Erythroblast (primary cell): ENCODE results near the gene TFDP2.

Source experiments
- GATA1 ChIP-seq: IDR thresholded peaks from 2 replicates; pipeline ENCODE4 v1.6.1; 2011; ENCODE audit warnings: low read depth, mild to moderate bottlenecking, control low read depth, low read length, moderate library complexity
- POLR2A ChIP-seq: IDR thresholded peaks from 2 replicates; pipeline ENCODE4 v1.6.1; 2011; ENCODE audit warnings: mild to moderate bottlenecking, low read length

GRCh38 chr3:142151240-142151639 is 1.9 kb upstream of the TFDP2 start:
- no peak for TF ChIP-seq POLR2A
- TF ChIP-seq GATA1, result no peak
